ENCODE measurements around the gene SLC16A14.

DNA sequence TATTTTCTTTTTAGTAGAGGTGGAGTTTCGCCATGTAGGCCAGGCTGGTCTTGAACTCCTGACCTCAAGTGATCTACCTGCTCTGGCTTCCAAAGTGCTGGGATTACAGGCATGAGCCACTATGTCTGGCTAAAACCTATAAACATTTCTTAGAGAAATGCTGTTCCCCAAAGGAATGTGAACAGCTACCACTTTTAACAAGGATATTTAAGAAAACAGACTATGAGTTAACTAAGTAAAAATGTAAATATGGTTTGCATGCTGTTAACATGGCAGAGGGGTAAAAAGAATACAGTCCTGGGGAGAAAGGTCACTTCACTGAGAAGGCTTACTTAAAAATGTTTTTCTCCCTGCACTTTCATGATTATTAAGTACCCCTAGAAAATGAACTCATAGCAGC lies 57.1 kb downstream of the SLC16A14 start:
- TF ChIP-seq, protein P1, sequence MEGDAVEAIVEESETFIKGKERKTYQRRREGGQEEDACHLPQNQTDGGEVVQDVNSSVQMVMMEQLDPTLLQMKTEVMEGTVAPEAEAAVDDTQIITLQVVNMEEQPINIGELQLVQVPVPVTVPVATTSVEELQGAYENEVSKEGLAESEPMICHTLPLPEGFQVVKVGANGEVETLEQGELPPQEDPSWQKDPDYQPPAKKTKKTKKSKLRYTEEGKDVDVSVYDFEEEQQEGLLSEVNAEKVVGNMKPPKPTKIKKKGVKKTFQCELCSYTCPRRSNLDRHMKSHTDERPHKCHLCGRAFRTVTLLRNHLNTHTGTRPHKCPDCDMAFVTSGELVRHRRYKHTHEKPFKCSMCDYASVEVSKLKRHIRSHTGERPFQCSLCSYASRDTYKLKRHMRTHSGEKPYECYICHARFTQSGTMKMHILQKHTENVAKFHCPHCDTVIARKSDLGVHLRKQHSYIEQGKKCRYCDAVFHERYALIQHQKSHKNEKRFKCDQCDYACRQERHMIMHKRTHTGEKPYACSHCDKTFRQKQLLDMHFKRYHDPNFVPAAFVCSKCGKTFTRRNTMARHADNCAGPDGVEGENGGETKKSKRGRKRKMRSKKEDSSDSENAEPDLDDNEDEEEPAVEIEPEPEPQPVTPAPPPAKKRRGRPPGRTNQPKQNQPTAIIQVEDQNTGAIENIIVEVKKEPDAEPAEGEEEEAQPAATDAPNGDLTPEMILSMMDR (IDR thresholded peaks at IDR 0.05), result no peak
- TF ChIP-seq POLR2AphosphoS5 (IDR thresholded peaks at IDR 0.05), result no peak
- no peak for TF ChIP-seq EP300 (IDR thresholded peaks at IDR 0.05)

Measured in sigmoid colon (tissue), 4 donors.